Measurements from ENCODE around the gene RNU7-1.
A peak's percentile ranks its signal among the peaks of the same experiment; 100 is the strongest.
"Not testable (repeated sequence)": the region's sequence is repeated elsewhere in the genome, so short reads cannot be mapped to it uniquely, and the experiment has no call there.

The RNU7-1 gene

GRCh38 chr12:6943722-6944380 is at the start of gene RNU7-1, which contains the start of gene C12orf57:
RNU7-1 (plus strand) TSS chr12:6943816.
C12orf57 (plus strand) TSS chr12:6944022; CDS start chr12:6944122, 100 bp downstream.
- peak; percentile 83 to 91 for DNase-seq

GRCh38 chr12:6894321-6894720 is 49.3 kb upstream of the RNU7-1 start:
- DNase-seq = no peak

GRCh38 chr12:6896846-6897435 is 46.7 kb upstream of the RNU7-1 start:
- peak in 1 of 2 experiments; percentile 20 for DNase-seq

GRCh38 chr12:6899427-6899826 is 44.2 kb upstream of the RNU7-1 start:
- no peak for DNase-seq

DNA sequence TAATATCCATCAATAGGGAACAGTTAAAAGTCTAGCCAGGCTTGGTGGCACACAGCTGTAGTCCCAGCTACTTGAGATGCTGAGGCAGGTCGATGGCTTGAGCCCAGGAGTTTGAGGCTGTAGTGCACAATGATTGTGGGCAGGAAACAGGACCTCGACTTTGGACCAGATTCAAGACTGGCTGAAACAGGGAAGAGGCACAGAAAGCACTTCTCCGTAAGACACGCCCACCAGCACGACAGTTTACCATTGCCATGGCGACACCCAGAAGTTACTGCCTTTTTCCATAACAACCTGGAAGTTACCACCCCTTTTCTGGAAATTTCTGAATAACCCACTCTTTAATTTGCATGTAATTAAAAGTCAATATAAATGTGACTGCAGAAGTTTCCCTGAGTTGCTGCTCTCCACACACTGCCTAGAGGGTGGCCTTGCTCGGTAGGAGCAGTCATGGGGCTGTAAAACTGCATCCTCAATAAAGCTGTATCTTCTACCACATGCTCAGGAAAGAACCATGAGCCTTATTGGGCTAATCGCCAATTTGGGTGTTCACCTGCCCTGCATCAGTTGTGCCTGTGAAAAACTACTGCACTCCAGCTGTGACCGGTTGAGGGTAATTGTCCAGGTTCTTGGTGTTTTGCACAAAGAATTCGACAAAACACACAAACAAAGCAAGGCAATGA is 43.6 kb upstream of the RNU7-1 start:
- DNase-seq = no peak

GRCh38 chr12:6902448-6902847 is 41.2 kb upstream of the RNU7-1 start:
- no peak for DNase-seq

DNA sequence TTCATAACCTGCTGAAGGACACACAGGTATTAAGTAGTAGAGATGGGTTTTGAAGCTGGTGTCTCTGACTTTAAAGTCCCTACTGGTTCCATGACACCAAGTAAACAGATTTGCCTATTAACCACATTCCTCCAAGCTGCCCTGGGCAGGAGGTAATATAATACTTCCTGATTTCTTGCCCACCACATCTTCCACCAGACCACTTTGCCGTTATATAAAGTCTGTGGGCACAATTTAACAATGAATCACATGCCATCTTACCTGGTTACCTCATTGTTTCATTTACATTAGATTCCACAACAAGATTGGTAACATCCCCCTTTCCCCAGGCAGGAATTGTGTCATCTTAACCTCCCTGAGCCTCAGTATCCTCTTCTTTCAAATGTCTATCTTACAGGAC is 39.9 kb upstream of the RNU7-1 start:
- DNase-seq = no peak

- peak; percentile 93 to 95 for DNase-seq
Observed at GRCh38 chr12:6904280-6905276, 39.0 kb upstream of the RNU7-1 start, which contains the start of gene LRRC23. LRRC23 (plus strand) TSS chr12:6904822; CDS start chr12:6905634, 812 bp downstream.

GRCh38 chr12:6905414-6906040 is 38.1 kb upstream of the RNU7-1 start:
- no peak for DNase-seq

DNA sequence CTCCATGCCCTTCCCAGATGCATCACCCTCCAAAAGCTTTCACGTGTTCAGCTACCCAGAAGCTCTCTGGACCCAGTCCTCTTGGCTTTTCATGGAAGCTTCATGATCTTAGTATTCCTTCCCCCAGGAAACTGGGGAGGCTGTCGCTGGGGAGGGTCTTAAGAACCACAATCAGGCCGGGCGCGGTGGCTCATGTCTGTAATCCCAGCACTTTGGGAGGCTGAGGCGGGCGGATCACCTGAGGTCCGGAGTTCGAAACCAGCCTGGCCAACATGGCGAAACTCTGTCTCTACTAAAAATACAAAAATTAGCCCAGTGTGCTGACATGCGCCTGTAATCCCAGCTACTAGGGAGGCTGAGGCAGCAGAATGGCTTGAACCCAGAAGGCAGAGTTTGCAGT is 35.5 kb upstream of the RNU7-1 start:
- not testable (repeated sequence) for DNase-seq

DNA sequence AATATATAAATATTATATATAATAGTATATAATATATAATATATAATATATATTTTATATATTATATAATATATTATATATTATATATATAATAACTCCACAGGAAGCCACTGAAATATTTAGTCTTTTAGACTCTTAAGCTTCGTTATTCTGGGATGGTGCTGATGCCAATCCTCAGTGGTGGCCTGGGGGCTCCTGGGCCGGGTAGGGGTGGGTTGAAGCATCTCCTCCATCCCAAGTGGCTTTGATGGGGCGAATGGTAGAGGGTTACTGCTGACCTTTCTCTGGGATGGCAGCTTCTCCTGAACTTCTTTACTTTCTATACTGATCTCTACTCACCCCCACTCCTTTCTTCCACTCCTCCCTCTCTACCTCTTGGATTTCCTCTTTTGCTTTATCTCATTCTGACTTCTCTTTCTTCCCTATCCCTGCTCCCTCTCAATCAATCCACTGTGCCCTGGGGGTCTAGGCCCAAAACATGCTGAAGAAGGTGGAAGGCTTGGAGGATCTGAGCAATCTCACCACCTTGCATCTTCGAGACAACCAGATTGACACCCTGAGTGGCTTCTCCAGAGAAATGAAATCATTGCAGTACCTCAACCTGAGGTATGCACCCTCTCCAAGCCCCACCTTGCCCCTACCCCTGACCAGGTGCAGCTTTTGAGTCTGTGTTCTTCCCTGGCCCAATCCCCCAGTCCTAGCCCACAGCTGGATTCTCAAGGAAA is 34.0 kb upstream of the RNU7-1 start:
- no peak for DNase-seq

- DNase-seq = no peak
Observed at GRCh38 chr12:6912164-6912935, 31.3 kb upstream of the RNU7-1 start.

- peak in 1 of 2 experiments; percentile 55 for DNase-seq
Observed at GRCh38 chr12:6914246-6914946, 29.2 kb upstream of the RNU7-1 start, which contains the start of gene ENO2. ENO2 (plus strand) TSS chr12:6914580; CDS start chr12:6915833, 1,253 bp downstream.

- DNase-seq = no peak
Observed at GRCh38 chr12:6914947-6915788, 28.4 kb upstream of the RNU7-1 start.

- DNase-seq = no peak
Observed at GRCh38 chr12:6915789-6916285, 27.8 kb upstream of the RNU7-1 start.

DNA sequence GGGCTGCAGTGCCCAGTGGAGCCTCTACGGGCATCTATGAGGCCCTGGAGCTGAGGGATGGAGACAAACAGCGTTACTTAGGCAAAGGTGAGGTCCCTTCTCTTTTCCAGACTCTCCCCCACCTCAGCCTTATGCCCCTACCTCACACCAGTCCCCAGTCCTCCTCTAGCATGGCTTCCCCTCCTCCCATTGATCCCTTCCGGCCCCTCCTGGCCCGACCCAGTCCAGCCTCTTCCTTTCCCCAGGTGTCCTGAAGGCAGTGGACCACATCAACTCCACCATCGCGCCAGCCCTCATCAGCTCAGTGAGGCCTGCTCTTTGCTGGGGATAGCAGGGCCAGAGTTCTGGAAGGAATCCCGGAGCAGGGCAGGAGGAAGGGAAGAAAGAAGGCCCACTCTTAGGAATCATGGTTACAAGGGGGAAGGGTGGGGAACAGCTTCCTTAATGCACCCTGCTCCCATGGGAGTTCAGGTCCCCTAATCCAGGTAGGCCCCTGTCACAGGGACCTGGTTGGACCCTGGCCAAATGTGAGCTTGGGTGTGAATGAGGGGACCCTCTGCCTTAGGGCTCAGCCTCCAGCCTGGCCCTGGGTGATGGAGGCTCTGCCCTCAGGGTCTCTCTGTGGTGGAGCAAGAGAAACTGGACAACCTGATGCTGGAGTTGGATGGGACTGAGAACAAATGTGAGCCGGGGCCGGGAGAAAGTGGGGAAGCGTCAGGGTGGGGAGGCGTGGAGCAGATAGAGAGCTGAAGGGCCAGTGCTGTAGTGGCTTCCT is 27.0 kb upstream of the RNU7-1 start:
- DNase-seq = no peak

- DNase-seq = no peak
Observed at GRCh38 chr12:6917491-6918231, 26.0 kb upstream of the RNU7-1 start.
